HG03342 (cell line): ENCODE measurements around the gene MYCN.

Source experiments
- ATAC-seq: cut with Tn5 transposase; IDR thresholded peaks from one replicate; pipeline ENCODE4 v1.9.1; 2021; ENCODE audit warnings: mild to moderate bottlenecking, moderate library complexity; ENCODE audit not compliant: unreplicated experiment

Gene MYCN

GRCh38 chr2:15992457-15993231, 52.3 kb downstream of the MYCN start:
- ATAC-seq, result no peak

- no peak for ATAC-seq
These were observed 52.9 kb downstream of the MYCN start for GRCh38 chr2:15993232-15993610.

GRCh38 chr2:15993666-15994065, 53.3 kb downstream of the MYCN start:
- ATAC-seq, result no peak

GRCh38 chr2:15995603-15996002, 55.3 kb downstream of the MYCN start:
- no peak for ATAC-seq
